HCT116 (cell line): ENCODE results near the gene DPP6. TPM values are rescaled to one million over a fixed set of nuclear protein-coding genes. Genes with fewer than 3 reads are reported as not detected.

Experiments
- ATAC-seq: fragments of 200-7000 bp; cut with Tn5 transposase; 2 replicates; pipeline ENCODE4 v1.9.1; 2020; ENCODE audit warnings: mild to moderate bottlenecking, moderate library complexity
- BruUV-seq: library from RNA; stranded (reverse); fragments of 400-500 nt; replicated peaks from 2 replicates; lab custom pipeline; 2021; lab: Mats Ljungman, UMichigan
- CTCF ChIA-PET: fragments of 300-600 bp; sonication (Branson Sonifier 250); formaldehyde crosslinking; loops from one replicate; lab custom pipeline; 2021; ENCODE audit warnings: antibody characterized with exemption; lab: Charles Lee
- POLR2A ChIA-PET: fragments of 300-600, 350-600 bp; sonication (Branson Sonifier 250); formaldehyde crosslinking; loops from one replicate; lab custom pipeline; 2021; ENCODE audit warnings: antibody characterized with exemption; lab: Charles Lee
- RAD21 ChIA-PET, 2 experiments: fragments of 300-600 bp; sonication (Branson Sonifier 250); formaldehyde crosslinking; loops; one replicate each; lab custom pipeline; 2023; ENCODE audit warnings: low total read pairs in 2 of 2; ENCODE audit not compliant: uncharacterized antibody in 2 of 2, unreplicated experiment in 2 of 2, low non-redundant PET in 1 of 2; lab: Charles Lee
- DNase-seq: peaks from one replicate; pipeline ENCODE4 v3.0.0-alpha.2; 2010; ENCODE audit warnings: low read depth, low spot score
- H2AFZ ChIP-seq: fragments of 200-600 bp; shearing (Covaris generic), sonication (generic); 2 replicates; pipeline ENCODE4 v1.6.1; 2017; ENCODE audit warnings: low read depth, mixed run types, mixed read lengths, antibody characterized with exemption, low read length; ENCODE audit not compliant: poor library complexity, severe bottlenecking
- H3K27ac ChIP-seq: 2 replicates; pipeline ENCODE4 v1.5.1; 2012; ENCODE audit warnings: low read depth, low read length
- H3K27me3 ChIP-seq: fragments of 200-600 bp; sonication (generic); 2 replicates; pipeline ENCODE4 v1.6.1; 2016; ENCODE audit warnings: mixed run types, low read length, mixed read lengths; ENCODE audit not compliant: insufficient read depth
- H3K36me3 ChIP-seq, 2 experiments: fragments of 200-500 bp in 1 of 2; fragments of 200-600 bp in 1 of 2; sonication (Bioruptor generic) in 1 of 2; sonication (generic) in 1 of 2; 2 replicates each; pipeline versions ENCODE4 v1.5.1 to v1.6.1; 2014 to 2016; ENCODE audit warnings: low read length in 2 of 2, inconsistent platforms in 1 of 2, mixed read lengths in 1 of 2, mixed run types in 1 of 2; ENCODE audit not compliant: insufficient read depth in 2 of 2, control insufficient read depth in 1 of 2
- H3K4me1 ChIP-seq, 2 experiments: fragments of 200-600 bp in 1 of 2; sonication (generic) in 1 of 2; 2 replicates each; pipeline versions ENCODE4 v1.5.1 to v1.6.1; 2012 to 2017; ENCODE audit warnings: low read length in 2 of 2, inconsistent platforms in 1 of 2, mild to moderate bottlenecking in 1 of 2, mixed read lengths in 1 of 2, mixed run types in 1 of 2, moderate library complexity in 1 of 2; ENCODE audit not compliant: insufficient read depth in 2 of 2, control insufficient read depth in 1 of 2
- H3K4me2 ChIP-seq: fragments of 200-600 bp; sonication (generic); 2 replicates; pipeline ENCODE4 v1.6.1; 2017; ENCODE audit warnings: mixed run types, low read length, mixed read lengths
- H3K4me3 ChIP-seq, 2 experiments: fragments of 200-600 bp in 1 of 2; sonication (generic) in 1 of 2; replicated peaks in 1 of 2; 2 replicates each; pipeline ENCODE4 v1.5.1; 2011 to 2016; ENCODE audit warnings: low read length in 2 of 2, control low read depth in 1 of 2, low read depth in 1 of 2, mild to moderate bottlenecking in 1 of 2, mixed read lengths in 1 of 2, mixed run types in 1 of 2
- H3K79me2 ChIP-seq: fragments of 200-600 bp; sonication (generic); 2 replicates; pipeline ENCODE4 v1.6.1; 2017; ENCODE audit warnings: mild to moderate bottlenecking, mixed run types, low read length, moderate library complexity, mixed read lengths; ENCODE audit not compliant: insufficient read depth
- H3K9ac ChIP-seq: fragments of 200-600 bp; sonication (generic); 2 replicates; pipeline ENCODE4 v1.6.1; 2016; ENCODE audit warnings: low read length, mixed read lengths
- H3K9me2 ChIP-seq: fragments of 200-600 bp; sonication (generic), shearing (Covaris generic); 2 replicates; pipeline ENCODE4 v1.6.1; 2017; ENCODE audit warnings: mixed run types, mild to moderate bottlenecking, moderate library complexity; ENCODE audit not compliant: insufficient read depth
- H3K9me3 ChIP-seq, 2 experiments: fragments of 200-500 bp in 1 of 2; fragments of 200-600 bp in 1 of 2; sonication (Bioruptor generic) in 1 of 2; sonication (generic) in 1 of 2; 2 replicates each; pipeline ENCODE4 v1.6.1; 2014 to 2017; ENCODE audit warnings: low read length in 2 of 2, mixed read lengths in 2 of 2, inconsistent platforms in 1 of 2, low read depth in 1 of 2, mild to moderate bottlenecking in 1 of 2, mixed run types in 1 of 2, moderate library complexity in 1 of 2; ENCODE audit not compliant: control insufficient read depth in 1 of 2, insufficient read depth in 1 of 2
- H4K20me1 ChIP-seq: fragments of 200-600 bp; sonication (generic), shearing (Covaris generic); 2 replicates; pipeline ENCODE4 v1.6.1; 2017; ENCODE audit warnings: mixed run types, mild to moderate bottlenecking, moderate library complexity; ENCODE audit not compliant: insufficient read depth
- CBX3 ChIP-seq: IDR thresholded peaks from 2 replicates; pipeline ENCODE4 v1.6.1; 2012; ENCODE audit warnings: low read depth
- ELF1 ChIP-seq: IDR thresholded peaks from 2 replicates; pipeline ENCODE4 v1.6.1; 2012; ENCODE audit warnings: low read depth, borderline replicate concordance
- EZH2phosphoT487 ChIP-seq: fragments of 200-600 bp; IDR thresholded peaks from 2 replicates; pipeline ENCODE4 v1.6.1; 2018; ENCODE audit warnings: antibody characterized with exemption, borderline replicate concordance
- intact Hi-C: fragments of 100-400 bp; cut with micrococcal nuclease; formaldehyde crosslinking; loops from 2 replicates; pipeline ENCODE4 v1.10.0; 2022
- total RNA-seq: library from RNA; stranded (reverse); gene quantifications from one replicate; pipeline ENCODE4 v1.2.1, GENCODE V29; 2021; ENCODE audit not compliant: unreplicated experiment

The DPP6 gene
- total RNA-seq, 1 experiment from 2014 or later, result not detected

GRCh38 chr7:154579711-154580110 is 527.5 kb downstream of the DPP6 start:
- POLR2A ChIA-PET, result no interaction called here
- Histone ChIP-seq H3K36me3 (no peaks in the 10 kb centered on the region), H3K4me1 (no peaks in the 10 kb centered on the region), H2AFZ (no peak overlapping the region), H3K27ac (no peak overlapping the region), H3K79me2 (no peaks in the 10 kb centered on the region), H3K9me2 (no peaks in the 10 kb centered on the region), H4K20me1 (no peaks in the 10 kb centered on the region), H3K27me3 (no peaks in the 10 kb centered on the region), H3K9me3 (peaks cover 10% of the 10 kb centered on the region in 2 experiments; a peak in 2 of 4 replicates), H3K4me3 (no peak overlapping the region), H3K9ac (no peak overlapping the region), H3K4me2 (no peak overlapping the region)
- DNase-seq, result no peak
- RAD21 ChIA-PET, result no interaction called here
- ATAC-seq, result no peak
- BruUV-seq, result no TSS peak
- intact Hi-C loops, result no loop called here
- CTCF ChIA-PET, result no interaction called here
- no peak for TF ChIP-seq ELF1
- no peak for TF ChIP-seq CBX3

GRCh38 chr7:154581251-154581890 is 529.2 kb downstream of the DPP6 start:
- Histone ChIP-seq H3K27ac (no peak overlapping the region), H3K27me3 (no peaks in the 10 kb centered on the region), H3K79me2 (no peaks in the 10 kb centered on the region), H3K4me1 (no peaks in the 10 kb centered on the region)
- no TSS peak for BruUV-seq
- TF ChIP-seq EZH2phosphoT487, result no peak
- TF ChIP-seq, all 23 proteins: peak for 0
- ChIA-PET RAD21 (no interaction called here), CTCF (no interaction called here), POLR2A (no interaction called here)
- ATAC-seq (no peak), DNase-seq (no peak)
- no peaks in the 10 kb centered on the region for H3K9me2 ChIP-seq
- no peaks in the 10 kb centered on the region for H3K36me3 ChIP-seq
- H3K4me2 ChIP-seq, result no peak overlapping the region
- H4K20me1 ChIP-seq, result no peaks in the 10 kb centered on the region
- no peak overlapping the region for H3K4me3 ChIP-seq
- intact Hi-C loops, result no loop called here
- no peak overlapping the region for H3K9ac ChIP-seq
- no peaks in the 10 kb centered on the region; a peak in 1 of 4 replicates for H3K9me3 ChIP-seq
- no peak overlapping the region for H2AFZ ChIP-seq
